Middle frontal gyrus (tissue), 1 donor: Measurements from ENCODE around the gene ACSL3.

Experiments used
- DNase-seq: peaks from one replicate; pipeline ENCODE4 v3.0.0-alpha.2; 2015; ENCODE audit warnings: low spot score; ENCODE audit errors: extremely low spot score

Gene ACSL3

GRCh38 chr2:222878877-222879603 lies 18.2 kb downstream of the ACSL3 start:
- DNase-seq: no peak

GRCh38 chr2:222879604-222879933 lies 18.7 kb downstream of the ACSL3 start:
- DNase-seq: no peak

GRCh38 chr2:222882484-222882928 lies 21.7 kb downstream of the ACSL3 start:
- no peak for DNase-seq

GRCh38 chr2:222883420-222883819 lies 22.6 kb downstream of the ACSL3 start:
- no peak for DNase-seq

GRCh38 chr2:222884114-222884771 lies 23.4 kb downstream of the ACSL3 start:
- DNase-seq: no peak

GRCh38 chr2:222884805-222885424 lies 24.1 kb downstream of the ACSL3 start:
- no peak for DNase-seq

- no peak for DNase-seq
Measured at GRCh38 chr2:222887124-222887523, 26.3 kb downstream of the ACSL3 start.

GRCh38 chr2:222888716-222889115 lies 27.9 kb downstream of the ACSL3 start:
- DNase-seq: no peak

- DNase-seq: no peak
Measured at GRCh38 chr2:222891890-222892289, 31.1 kb downstream of the ACSL3 start.

- no peak for DNase-seq
Measured at GRCh38 chr2:222892321-222892720, 31.5 kb downstream of the ACSL3 start.

GRCh38 chr2:222892761-222893160 lies 31.9 kb downstream of the ACSL3 start:
- DNase-seq: no peak

- DNase-seq: no peak
Measured at GRCh38 chr2:222893716-222894115, 32.9 kb downstream of the ACSL3 start.

- no peak for DNase-seq
Measured at GRCh38 chr2:222895144-222895543, 34.3 kb downstream of the ACSL3 start.

- DNase-seq: no peak
Measured at GRCh38 chr2:222897898-222898297, 37.1 kb downstream of the ACSL3 start.

GRCh38 chr2:222899413-222900181 lies 38.8 kb downstream of the ACSL3 start:
- no peak for DNase-seq

- no peak for DNase-seq
Measured at GRCh38 chr2:222900354-222900753, 39.5 kb downstream of the ACSL3 start.

- DNase-seq: no peak
Measured at GRCh38 chr2:222902660-222903059, 41.8 kb downstream of the ACSL3 start.

- DNase-seq: no peak
Measured at GRCh38 chr2:222903234-222904220, 42.7 kb downstream of the ACSL3 start.

- DNase-seq: no peak
Measured at GRCh38 chr2:222904557-222905258, 43.9 kb downstream of the ACSL3 start.

GRCh38 chr2:222907048-222907447 lies 46.2 kb downstream of the ACSL3 start:
- no peak for DNase-seq
